Measurements from ENCODE around the gene SLC44A4.

DNA sequence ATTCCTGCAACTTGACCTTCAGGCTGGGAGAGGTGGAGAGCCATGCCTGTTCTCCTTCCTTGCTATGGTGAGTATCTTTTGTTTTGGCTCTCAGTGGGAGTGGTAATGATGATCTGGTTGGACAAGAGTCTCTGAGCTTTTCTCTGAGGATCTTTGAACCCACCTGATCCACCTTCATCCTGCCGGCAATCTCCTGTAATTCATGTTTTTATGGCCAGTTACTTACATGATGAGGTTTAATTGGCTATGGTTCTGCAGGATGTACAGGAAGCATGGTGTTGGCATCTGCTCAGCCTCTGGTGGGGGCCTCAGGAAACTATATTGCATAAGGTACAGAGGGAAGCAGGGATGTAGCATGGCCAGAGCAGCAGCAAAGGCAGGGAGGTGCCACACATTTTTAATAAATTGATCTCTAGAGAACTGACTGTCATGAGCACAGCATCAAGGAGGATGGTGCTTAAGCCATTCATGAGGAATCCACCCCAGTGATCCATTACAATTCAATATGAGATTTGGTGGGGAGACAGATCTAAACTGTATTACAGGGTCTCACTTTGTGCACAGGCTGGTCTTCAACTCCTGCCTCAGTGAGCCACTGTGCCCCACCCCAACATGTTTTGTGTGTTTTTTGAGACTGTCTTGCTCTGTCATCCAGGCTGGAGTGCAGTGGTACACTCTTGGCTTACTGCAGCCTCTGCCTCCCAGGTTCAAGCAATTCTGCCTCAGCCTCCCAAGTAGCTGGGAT lies 41.3 kb downstream of the SLC44A4 start:
- TF ChIP-seq CTCF (conservative IDR thresholded peaks at IDR 0.05) (no peak), ZFX (IDR thresholded peaks at IDR 0.05) (no peak)
